Measurements from ENCODE around the gene B3GNT8. TPM values are rescaled to one million over a fixed set of nuclear protein-coding genes. Genes with fewer than 3 reads are reported as not detected.
"Not testable (repeated sequence)": the region's sequence is repeated elsewhere in the genome, so short reads cannot be mapped to it uniquely, and the experiment has no call there.

B3GNT8 gene
- polyA plus RNA-seq, 4 donors, result 3.3 to 6.5 (median 5.3) TPM

DNA sequence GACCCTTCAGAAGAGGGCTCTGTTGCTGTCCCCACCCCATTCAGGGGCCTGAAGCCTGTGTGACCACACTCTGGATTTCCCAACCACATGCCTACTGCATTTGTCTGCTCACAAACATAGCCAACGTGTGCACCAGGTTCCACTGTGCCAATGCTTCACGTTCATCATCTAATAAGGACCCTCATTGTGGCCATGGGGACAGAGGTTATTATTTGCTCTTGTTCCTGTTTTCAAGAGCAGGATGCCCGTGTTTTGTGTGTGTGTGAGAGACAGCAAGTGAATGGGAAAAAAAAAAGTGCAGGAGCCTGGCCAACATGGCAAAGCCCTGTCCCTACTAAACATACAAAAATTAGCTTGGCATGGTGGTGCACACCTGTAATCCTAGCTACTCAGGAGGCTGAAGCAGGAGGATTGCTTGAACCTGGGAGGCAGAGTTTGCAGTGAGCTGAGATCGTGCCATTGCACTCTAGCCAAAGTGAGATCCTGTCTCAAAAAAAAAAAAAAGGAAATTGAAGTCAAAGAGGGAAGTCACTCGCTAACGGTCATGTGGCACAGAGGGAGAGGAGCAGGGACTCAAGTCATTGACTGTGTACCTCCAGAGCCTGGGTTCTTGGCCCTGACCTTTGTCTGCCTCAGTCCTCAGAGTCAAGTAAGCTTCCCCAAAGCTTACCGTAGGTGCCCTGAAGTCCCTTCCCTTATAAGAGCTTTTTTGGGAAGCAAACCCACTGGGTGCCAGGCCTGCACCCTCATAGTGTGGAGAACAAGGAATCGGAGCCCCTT lies 6.9 kb downstream of the B3GNT8 start:
- DNase-seq (ENCODE audit: low read depth in 4 of 4, low spot score in 3 of 4), result no peak

DNA sequence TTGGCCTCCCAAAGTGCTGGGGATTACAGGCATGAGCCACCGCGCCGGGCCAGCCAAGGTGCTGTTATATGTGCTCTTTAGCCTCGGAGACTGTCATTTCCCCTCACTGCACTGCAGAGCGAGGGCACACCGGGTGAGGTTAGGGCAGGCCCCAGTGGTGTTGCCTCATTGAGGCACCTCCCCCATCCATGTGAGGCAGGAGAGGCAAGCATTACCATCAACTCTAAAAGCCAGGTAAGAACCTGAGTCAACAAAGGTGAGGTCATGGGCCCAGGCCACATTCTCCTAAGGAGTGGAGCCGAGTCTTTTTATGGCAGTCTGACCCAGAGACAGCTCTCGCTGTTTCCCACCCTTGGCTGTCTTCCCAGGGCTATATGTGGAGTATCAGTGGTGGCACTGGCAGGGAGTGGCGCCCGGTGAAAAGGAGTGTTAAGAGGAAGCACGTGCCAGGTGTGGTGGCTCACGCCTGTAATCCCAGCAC lies 10.9 kb downstream of the B3GNT8 start:
- DNase-seq (ENCODE audit: low read depth in 4 of 4, low spot score in 3 of 4), result no peak

- no peak for DNase-seq (ENCODE audit: low read depth in 4 of 4, low spot score in 3 of 4)
Observed at GRCh38 chr19:41415154-41415571, 12.0 kb downstream of the B3GNT8 start.

- DNase-seq (ENCODE audit: low read depth in 4 of 4, low spot score in 3 of 4), result no peak
Observed at GRCh38 chr19:41414461-41414860, 12.7 kb downstream of the B3GNT8 start.

- no peak for DNase-seq (ENCODE audit: low read depth in 4 of 4, low spot score in 3 of 4)
Observed at GRCh38 chr19:41413947-41414346, 13.2 kb downstream of the B3GNT8 start.

GRCh38 chr19:41412953-41413352 lies 14.2 kb downstream of the B3GNT8 start:
- no peak for DNase-seq (ENCODE audit: low read depth in 4 of 4, low spot score in 3 of 4)

- no peak for DNase-seq (ENCODE audit: low read depth in 4 of 4, low spot score in 3 of 4)
Observed at GRCh38 chr19:41411968-41412265, 15.3 kb downstream of the B3GNT8 start.

- no peak for DNase-seq (ENCODE audit: low read depth in 4 of 4, low spot score in 3 of 4)
Observed at GRCh38 chr19:41411100-41411967, 15.8 kb downstream of the B3GNT8 start.

DNA sequence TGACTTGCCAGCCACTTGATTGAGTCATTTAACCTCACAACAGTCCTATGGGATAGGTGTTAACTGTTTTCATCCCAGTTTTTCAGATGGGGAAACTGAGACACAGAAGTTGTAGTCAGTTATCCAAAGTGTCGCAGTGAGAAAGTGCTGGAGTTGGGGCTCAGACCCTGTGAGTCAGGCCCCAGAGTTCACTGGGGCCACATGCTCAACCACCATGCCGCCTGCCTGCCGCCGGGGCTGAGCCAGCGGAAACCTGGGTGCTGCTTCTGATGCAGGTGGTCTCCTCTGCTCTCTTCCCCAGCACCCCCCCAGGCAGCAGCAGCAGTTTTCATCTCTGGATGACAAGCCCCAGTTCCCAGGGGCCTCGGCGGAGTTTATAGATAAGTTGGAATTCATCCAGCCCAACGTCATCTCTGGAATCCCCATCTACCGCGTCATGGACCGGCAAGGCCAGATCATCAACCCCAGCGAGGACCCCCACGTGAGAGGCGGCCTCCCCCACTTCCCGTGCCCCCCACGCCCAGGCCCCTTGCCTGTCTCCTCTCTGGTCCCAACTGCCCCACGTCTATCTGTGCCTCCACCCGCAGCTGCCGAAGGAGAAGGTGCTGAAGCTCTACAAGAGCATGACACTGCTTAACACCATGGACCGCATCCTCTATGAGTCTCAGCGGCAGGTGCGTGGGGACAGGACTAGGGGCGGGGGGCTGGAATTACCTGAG lies 16.7 kb downstream of the B3GNT8 start:
- DNase-seq (ENCODE audit: low read depth in 4 of 4, low spot score in 3 of 4), result no peak

DNA sequence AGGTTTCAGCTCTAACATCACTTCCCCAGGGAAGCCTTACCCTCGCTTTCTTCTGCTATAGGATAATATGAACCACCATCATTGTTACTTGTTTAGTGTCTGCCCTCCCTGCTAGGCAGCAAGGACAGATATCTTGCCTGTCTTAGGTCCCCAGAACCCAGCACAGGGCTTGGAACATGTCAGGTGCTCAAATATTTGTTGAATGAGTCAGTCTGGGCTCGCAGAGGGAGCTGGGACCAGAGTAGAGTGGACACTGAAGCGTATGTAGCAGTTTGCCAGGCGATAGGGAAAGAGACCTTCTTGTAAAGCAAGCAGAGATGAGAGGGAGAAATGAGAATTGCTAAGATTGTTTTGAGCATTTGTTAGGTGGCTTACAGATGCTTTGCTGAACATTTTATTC lies 17.9 kb downstream of the B3GNT8 start:
- no peak for DNase-seq (ENCODE audit: low read depth in 4 of 4, low spot score in 3 of 4)

DNA sequence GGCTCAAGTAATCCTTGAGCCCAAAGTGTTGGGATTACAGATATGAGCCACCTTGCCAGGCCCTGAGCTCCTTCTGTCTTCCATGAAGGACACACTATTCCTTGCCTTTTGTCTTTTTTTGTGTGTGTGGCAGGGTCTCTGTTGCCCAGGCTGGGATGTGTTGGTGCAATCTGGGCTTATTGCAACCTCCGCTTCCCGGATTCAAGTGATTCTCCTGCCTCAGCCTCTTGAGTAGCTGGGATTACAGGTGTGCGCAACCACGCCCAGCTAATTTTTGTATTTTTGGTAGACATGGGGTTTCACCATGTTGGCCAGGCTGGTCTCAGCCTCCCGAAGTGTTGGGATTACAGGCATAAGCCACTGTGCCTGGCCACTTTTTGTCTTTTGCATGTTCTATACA lies 18.3 kb downstream of the B3GNT8 start:
- DNase-seq (ENCODE audit: low read depth in 4 of 4, low spot score in 3 of 4), result not testable (repeated sequence)

DNA sequence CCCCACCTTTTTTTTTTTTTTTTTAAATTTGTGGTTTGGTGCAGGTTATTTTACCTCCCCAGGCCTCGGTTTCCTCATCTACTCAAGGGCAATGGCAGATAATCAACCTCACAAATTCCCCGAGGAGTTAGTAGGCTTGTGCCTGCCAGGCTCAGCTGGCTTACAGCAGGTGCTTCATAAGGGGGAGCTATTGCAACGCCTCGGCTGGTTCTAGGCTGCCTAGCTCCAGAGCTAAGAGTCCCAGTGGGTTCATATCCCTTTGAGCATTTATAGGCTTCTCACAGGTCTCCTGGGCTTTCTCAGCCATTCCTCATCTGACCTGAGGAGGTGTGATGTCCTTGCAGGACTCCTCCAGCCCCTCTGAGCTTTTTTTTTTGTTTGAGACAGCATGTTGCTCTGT lies 18.9 kb downstream of the B3GNT8 start:
- no peak for DNase-seq (ENCODE audit: low read depth in 4 of 4, low spot score in 3 of 4)

- no peak for DNase-seq (ENCODE audit: low read depth in 4 of 4, low spot score in 3 of 4)
Observed at GRCh38 chr19:41407271-41407670, 19.9 kb downstream of the B3GNT8 start.

- DNase-seq (ENCODE audit: low read depth in 4 of 4, low spot score in 3 of 4), result no peak
Observed at GRCh38 chr19:41405776-41406175, 21.4 kb downstream of the B3GNT8 start.

DNA sequence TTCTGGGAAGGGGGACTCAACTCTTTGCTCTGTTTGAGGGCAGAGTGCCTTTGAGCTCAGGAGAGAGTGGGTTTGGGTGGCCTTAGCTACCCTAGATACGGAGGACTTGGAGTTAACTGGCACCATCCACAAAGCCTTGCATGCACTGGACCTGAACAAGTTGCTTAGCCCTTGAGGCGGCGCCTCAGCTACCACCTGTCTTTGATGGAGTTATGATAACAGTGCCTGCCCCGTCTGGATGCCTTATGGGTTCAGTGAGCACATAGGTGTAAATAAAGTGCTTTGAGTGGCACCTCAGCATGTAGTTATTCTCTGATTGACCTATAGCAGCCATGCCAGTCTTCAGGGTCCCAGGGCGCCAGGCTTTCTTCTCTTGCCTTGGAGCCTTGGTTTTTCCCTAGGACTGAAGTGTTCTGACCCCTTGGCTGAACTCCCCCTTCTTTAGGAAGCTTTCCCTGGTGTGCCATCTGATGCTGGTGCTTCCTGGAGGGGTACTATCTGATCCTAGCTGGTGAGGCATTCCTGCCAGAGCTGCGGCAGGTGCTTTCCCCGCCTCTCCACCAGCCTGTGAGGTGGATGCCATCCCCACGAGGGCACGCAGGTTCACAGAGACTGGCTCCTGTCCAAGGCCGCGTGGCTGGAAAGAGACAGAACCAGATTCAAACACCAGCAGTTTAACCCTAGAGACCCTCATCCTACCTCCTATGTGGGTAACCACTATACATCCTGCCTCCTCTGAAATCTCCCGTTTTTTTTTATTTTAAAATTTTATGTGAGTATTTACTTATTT lies 23.8 kb downstream of the B3GNT8 start:
- no peak for DNase-seq (ENCODE audit: low read depth in 4 of 4, low spot score in 3 of 4)

- DNase-seq (ENCODE audit: low read depth in 4 of 4, low spot score in 3 of 4), result no peak
Observed at GRCh38 chr19:41402010-41402409, 25.2 kb downstream of the B3GNT8 start.

GRCh38 chr19:41401483-41401882 lies 25.7 kb downstream of the B3GNT8 start:
- no peak for DNase-seq (ENCODE audit: low read depth in 4 of 4, low spot score in 3 of 4)

DNA sequence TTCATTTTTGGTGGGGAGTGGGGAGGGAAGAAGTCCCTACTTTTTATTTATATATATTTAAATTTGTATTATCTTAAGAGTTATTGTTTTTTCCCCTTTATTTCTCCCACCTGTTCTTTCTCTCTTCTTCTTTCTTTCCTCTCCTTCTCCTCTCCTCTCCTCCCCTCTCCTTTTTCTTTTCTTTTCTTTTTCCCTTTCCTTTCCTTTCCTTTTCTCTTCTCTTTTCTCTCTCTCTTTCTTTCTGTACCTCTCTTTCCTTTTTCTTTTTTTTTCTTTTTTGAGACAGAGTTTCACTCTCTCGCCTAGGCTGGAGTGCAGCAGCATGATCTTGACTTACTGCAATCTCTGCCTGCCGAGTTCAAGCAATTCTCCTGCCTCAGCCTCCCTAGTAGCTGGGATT lies 27.6 kb downstream of the B3GNT8 start:
- no peak for DNase-seq (ENCODE audit: low read depth in 4 of 4, low spot score in 3 of 4)

DNA sequence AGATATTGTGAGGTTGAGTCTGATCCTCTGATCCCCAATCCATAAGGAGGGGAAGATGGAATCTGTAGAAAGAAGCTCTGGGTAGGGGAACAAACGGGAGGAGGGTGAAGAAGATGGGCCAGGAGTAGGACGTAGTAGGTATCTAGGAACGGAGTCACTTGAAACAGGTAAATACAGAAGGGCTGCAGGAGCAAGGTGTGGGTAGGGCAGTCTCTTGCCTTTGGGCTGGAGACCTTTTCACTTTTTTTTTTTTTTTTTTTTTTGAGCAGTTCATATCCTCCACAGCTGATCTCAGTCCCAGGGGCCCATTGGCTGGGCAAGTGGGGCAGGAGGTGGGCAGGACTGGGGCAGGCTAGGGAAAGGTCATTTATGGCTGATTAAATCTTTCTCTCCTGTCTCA lies 28.1 kb downstream of the B3GNT8 start:
- no peak for DNase-seq (ENCODE audit: low read depth in 4 of 4, low spot score in 3 of 4)

DNA sequence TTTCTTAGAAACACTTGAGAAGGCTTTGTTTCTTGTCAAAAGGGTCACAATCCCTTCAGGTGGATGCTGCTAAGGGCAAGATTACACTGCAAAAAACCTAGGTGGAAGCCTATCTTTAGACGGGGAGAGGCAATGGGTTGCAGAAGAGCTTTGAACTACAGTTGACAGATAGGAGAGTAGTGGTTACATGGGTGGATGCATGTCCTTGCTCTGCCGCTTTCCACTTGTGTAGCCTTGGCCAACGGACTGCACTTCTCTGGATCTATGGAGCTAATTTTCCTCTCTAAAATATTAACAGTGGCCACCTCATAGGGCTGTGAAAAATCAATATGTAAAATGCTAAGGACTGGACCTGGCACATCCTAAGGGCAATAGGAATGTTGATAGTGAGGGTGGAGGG lies 28.6 kb downstream of the B3GNT8 start:
- DNase-seq (ENCODE audit: low read depth in 4 of 4, low spot score in 3 of 4), result no peak

DNA sequence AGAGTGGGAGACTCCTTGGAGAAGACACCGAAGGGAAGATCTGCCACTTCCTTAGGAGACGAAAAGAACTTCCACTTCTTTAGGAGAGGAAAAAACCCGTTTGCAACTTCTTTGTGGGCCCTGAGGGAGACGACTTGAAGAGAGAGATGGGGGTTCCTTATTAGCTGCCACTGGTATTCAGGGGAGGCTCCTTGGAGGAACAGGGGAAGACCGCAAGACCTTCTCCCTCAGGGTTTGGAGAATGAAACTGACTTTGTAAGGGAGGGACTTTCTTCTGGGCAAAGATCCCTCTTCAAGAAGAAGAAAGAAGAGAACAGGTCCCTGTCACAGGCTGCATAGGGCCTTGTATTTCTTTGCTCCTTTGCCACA lies 29.1 kb downstream of the B3GNT8 start:
- DNase-seq (ENCODE audit: low read depth in 4 of 4, low spot score in 3 of 4), result no peak

Measured in right renal pelvis (tissue), 4 donors.